ENCODE results near the gene TMEM238L. TPM values are rescaled to one million over a fixed set of nuclear protein-coding genes. Genes with fewer than 3 reads are reported as not detected.
A peak's percentile ranks its signal among the peaks of the same experiment; 100 is the strongest.
"Not testable (repeated sequence)": the region's sequence is repeated elsewhere in the genome, so short reads cannot be mapped to it uniquely, and the experiment has no call there.

The TMEM238L gene
- total RNA-seq, result not detected

GRCh38 chr17:10803830-10804475, at the start of gene TMEM238L:
TMEM238L (minus strand) TSS chr17:10804099; CDS start chr17:10803963, 136 bp downstream.
- Mint-ChIP-seq H3K36me3 (no peaks in the 10 kb centered on the region), H3K27ac (no peak within 1 kb of the TSS), H3K9me3 (no peaks in the 10 kb centered on the region)
- ATAC-seq (no peak), DNase-seq (ENCODE audit: low spot score in 2 of 2) (no peak)

- H3K27ac Mint-ChIP-seq; H3K9me3 Mint-ChIP-seq; ATAC-seq; H3K36me3 Mint-ChIP-seq; DNase-seq (ENCODE audit: low spot score in 2 of 2): not testable (repeated sequence)
Measured at GRCh38 chr17:10846636-10847035, 42.7 kb upstream of the TMEM238L start.

- no peak for DNase-seq (ENCODE audit: low spot score in 2 of 2)
- Mint-ChIP-seq H3K9me3 (no peaks in the 10 kb centered on the region), H3K36me3 (no peaks in the 10 kb centered on the region), H3K27ac (peak overlapping the region in 1 of 2 donors; percentile 57)
- no peak for ATAC-seq
Measured at GRCh38 chr17:10845388-10845751, 41.5 kb upstream of the TMEM238L start.

- peak overlapping the region in 1 of 2 donors; percentile 57 for H3K27ac Mint-ChIP-seq
- no peaks in the 10 kb centered on the region for H3K36me3 Mint-ChIP-seq
- DNase-seq (ENCODE audit: low spot score in 2 of 2) (peak; percentile 72 to 78), ATAC-seq (peak; percentile 97)
- H3K9me3 Mint-ChIP-seq, result no peaks in the 10 kb centered on the region
Measured at GRCh38 chr17:10844621-10845387, 40.9 kb upstream of the TMEM238L start.

GRCh38 chr17:10843811-10844210, 39.9 kb upstream of the TMEM238L start:
- Mint-ChIP-seq H3K27ac (no peak overlapping the region), H3K9me3 (no peaks in the 10 kb centered on the region), H3K36me3 (no peaks in the 10 kb centered on the region)
- DNase-seq (ENCODE audit: low spot score in 2 of 2) (no peak), ATAC-seq (no peak)

GRCh38 chr17:10842658-10843057, 38.8 kb upstream of the TMEM238L start:
- Mint-ChIP-seq H3K27ac (no peak overlapping the region), H3K9me3 (no peaks in the 10 kb centered on the region), H3K36me3 (no peaks in the 10 kb centered on the region)
- DNase-seq (ENCODE audit: low spot score in 2 of 2) (no peak), ATAC-seq (no peak)

- no peaks in the 10 kb centered on the region for H3K36me3 Mint-ChIP-seq
- DNase-seq (ENCODE audit: low spot score in 2 of 2) (no peak), ATAC-seq (no peak)
- H3K27ac Mint-ChIP-seq, result no peak overlapping the region
- H3K9me3 Mint-ChIP-seq, result no peaks in the 10 kb centered on the region
Measured at GRCh38 chr17:10838682-10839081, 34.8 kb upstream of the TMEM238L start.

GRCh38 chr17:10837921-10838320, 34.0 kb upstream of the TMEM238L start, which contains the start of gene PIRT:
PIRT (minus strand) TSS chr17:10838087; CDS start chr17:10825645, 12,442 bp downstream.
- no peak for ATAC-seq
- Mint-ChIP-seq H3K9me3 (no peaks in the 10 kb centered on the region), H3K36me3 (no peaks in the 10 kb centered on the region), H3K27ac (no peak within 1 kb of the TSS)
- no peak for DNase-seq (ENCODE audit: low spot score in 2 of 2)

- H3K9me3 Mint-ChIP-seq, result no peaks in the 10 kb centered on the region
- DNase-seq (ENCODE audit: low spot score in 2 of 2), result no peak
- no peaks in the 10 kb centered on the region for H3K36me3 Mint-ChIP-seq
- no peak overlapping the region for H3K27ac Mint-ChIP-seq
- no peak for ATAC-seq
Measured at GRCh38 chr17:10836966-10837590, 33.2 kb upstream of the TMEM238L start.

- DNase-seq (ENCODE audit: low spot score in 2 of 2), result no peak
- no peak for ATAC-seq
- Mint-ChIP-seq H3K36me3 (no peaks in the 10 kb centered on the region), H3K9me3 (no peaks in the 10 kb centered on the region), H3K27ac (no peak overlapping the region)
Measured at GRCh38 chr17:10836145-10836544, 32.2 kb upstream of the TMEM238L start.

- ATAC-seq (no peak), DNase-seq (ENCODE audit: low spot score in 2 of 2) (no peak)
- Mint-ChIP-seq H3K9me3 (no peaks in the 10 kb centered on the region), H3K27ac (peak overlapping the region in 1 of 2 donors; percentile 22), H3K36me3 (no peaks in the 10 kb centered on the region)
Measured at GRCh38 chr17:10831696-10832095, 27.8 kb upstream of the TMEM238L start.

- H3K36me3 Mint-ChIP-seq, result no peaks in the 10 kb centered on the region
- H3K9me3 Mint-ChIP-seq, result no peaks in the 10 kb centered on the region
- DNase-seq (ENCODE audit: low spot score in 2 of 2) (no peak), ATAC-seq (no peak)
- H3K27ac Mint-ChIP-seq, result no peak overlapping the region
Measured at GRCh38 chr17:10827898-10828552, 24.1 kb upstream of the TMEM238L start.

- no peak overlapping the region for H3K27ac Mint-ChIP-seq
- no peaks in the 10 kb centered on the region for H3K9me3 Mint-ChIP-seq
- ATAC-seq (no peak), DNase-seq (ENCODE audit: low spot score in 2 of 2) (no peak)
- H3K36me3 Mint-ChIP-seq, result no peaks in the 10 kb centered on the region
Measured at GRCh38 chr17:10824874-10825273, 21.0 kb upstream of the TMEM238L start.

GRCh38 chr17:10821770-10822169, 17.9 kb upstream of the TMEM238L start:
- DNase-seq (ENCODE audit: low spot score in 2 of 2), result no peak
- H3K27ac Mint-ChIP-seq, result no peak overlapping the region
- no peak for ATAC-seq
- H3K36me3 Mint-ChIP-seq, result no peaks in the 10 kb centered on the region
- H3K9me3 Mint-ChIP-seq, result no peaks in the 10 kb centered on the region

- ATAC-seq (no peak), DNase-seq (ENCODE audit: low spot score in 2 of 2) (no peak)
- no peak overlapping the region for H3K27ac Mint-ChIP-seq
- H3K9me3 Mint-ChIP-seq, result no peaks in the 10 kb centered on the region
- no peaks in the 10 kb centered on the region for H3K36me3 Mint-ChIP-seq
Measured at GRCh38 chr17:10821054-10821453, 17.2 kb upstream of the TMEM238L start.

- no peak for ATAC-seq
- no peaks in the 10 kb centered on the region for H3K9me3 Mint-ChIP-seq
- peak overlapping the region in 1 of 2 donors; percentile 63 for H3K27ac Mint-ChIP-seq
- no peaks in the 10 kb centered on the region for H3K36me3 Mint-ChIP-seq
- no peak for DNase-seq (ENCODE audit: low spot score in 2 of 2)
Measured at GRCh38 chr17:10815319-10815718, 11.4 kb upstream of the TMEM238L start.

- H3K36me3 Mint-ChIP-seq, result no peaks in the 10 kb centered on the region
- no peak for DNase-seq (ENCODE audit: low spot score in 2 of 2)
- ATAC-seq, result no peak
Measured at GRCh38 chr17:10814075-10814474, 10.2 kb upstream of the TMEM238L start.

More at GRCh38 chr17:10814075-10814474, 10.2 kb upstream of the TMEM238L start:
- Mint-ChIP-seq H3K27ac (no peak overlapping the region), H3K9me3 (no peaks in the 10 kb centered on the region)

Data from activated naive CD4-positive, alpha-beta T cell treated with anti-CD3 and anti-CD28 coated beads, Interleukin-2, amount 50 U/mL, for 72 hours (primary cell).